Measurements from ENCODE around the gene CELF4.

Gene CELF4

GRCh38 chr18:37408676-37409265 lies 156.8 kb downstream of the CELF4 start:
- DNase-seq (ENCODE audit: low read depth) = no peak

GRCh38 chr18:37407571-37407970 lies 158.0 kb downstream of the CELF4 start:
- no peak for DNase-seq (ENCODE audit: low read depth)
- H3K4me3 ChIP-seq (ENCODE audit: low read depth, low read length) = no peak overlapping the region

More at GRCh38 chr18:37408676-37409265, 156.8 kb downstream of the CELF4 start:
- H3K4me3 ChIP-seq (ENCODE audit: low read depth, low read length) = no peak overlapping the region

GRCh38 chr18:37405772-37406171 lies 159.8 kb downstream of the CELF4 start:
- DNase-seq (ENCODE audit: low read depth) = no peak
- H3K4me3 ChIP-seq (ENCODE audit: low read depth, low read length) = no peak overlapping the region

GRCh38 chr18:37405229-37405628 lies 160.4 kb downstream of the CELF4 start:
- no peak overlapping the region for H3K4me3 ChIP-seq (ENCODE audit: low read depth, low read length)
- DNase-seq (ENCODE audit: low read depth) = no peak

GRCh38 chr18:37403788-37404187 lies 161.8 kb downstream of the CELF4 start:
- no peak overlapping the region for H3K4me3 ChIP-seq (ENCODE audit: low read depth, low read length)
- no peak for DNase-seq (ENCODE audit: low read depth)

GRCh38 chr18:37403100-37403781 lies 162.4 kb downstream of the CELF4 start:
- H3K4me3 ChIP-seq (ENCODE audit: low read depth, low read length) = no peak overlapping the region
- DNase-seq (ENCODE audit: low read depth) = peak; percentile 59

GRCh38 chr18:37402735-37403099 lies 162.9 kb downstream of the CELF4 start:
- no peak overlapping the region for H3K4me3 ChIP-seq (ENCODE audit: low read depth, low read length)
- no peak for DNase-seq (ENCODE audit: low read depth)

- H3K4me3 ChIP-seq (ENCODE audit: low read depth, low read length) = no peak overlapping the region
- DNase-seq (ENCODE audit: low read depth) = no peak
Measured at GRCh38 chr18:37400802-37401201, 164.8 kb downstream of the CELF4 start.

GRCh38 chr18:37398248-37398920 lies 167.2 kb downstream of the CELF4 start:
- no peak for DNase-seq (ENCODE audit: low read depth)
- no peak overlapping the region for H3K4me3 ChIP-seq (ENCODE audit: low read depth, low read length)

GRCh38 chr18:37397814-37398213 lies 167.8 kb downstream of the CELF4 start:
- no peak overlapping the region for H3K4me3 ChIP-seq (ENCODE audit: low read depth, low read length)
- DNase-seq (ENCODE audit: low read depth) = no peak

GRCh38 chr18:37396971-37397720 lies 168.5 kb downstream of the CELF4 start:
- DNase-seq (ENCODE audit: low read depth) = no peak
- H3K4me3 ChIP-seq (ENCODE audit: low read depth, low read length) = no peak overlapping the region

- no peak for DNase-seq (ENCODE audit: low read depth)
- no peak overlapping the region for H3K4me3 ChIP-seq (ENCODE audit: low read depth, low read length)
Measured at GRCh38 chr18:37395631-37396030, 170.0 kb downstream of the CELF4 start.

GRCh38 chr18:37395138-37395537 lies 170.5 kb downstream of the CELF4 start:
- H3K4me3 ChIP-seq (ENCODE audit: low read depth, low read length) = no peak overlapping the region
- no peak for DNase-seq (ENCODE audit: low read depth)

GRCh38 chr18:37394610-37394965 lies 171.0 kb downstream of the CELF4 start:
- DNase-seq (ENCODE audit: low read depth) = no peak
- H3K4me3 ChIP-seq (ENCODE audit: low read depth, low read length) = peak overlapping the region; percentile 45

- peak overlapping the region; percentile 45 for H3K4me3 ChIP-seq (ENCODE audit: low read depth, low read length)
Measured at GRCh38 chr18:37393945-37394609, 171.5 kb downstream of the CELF4 start.

GRCh38 chr18:37393221-37393827 lies 172.3 kb downstream of the CELF4 start:
- DNase-seq (ENCODE audit: low read depth) = no peak
- peak overlapping the region; percentile 45 for H3K4me3 ChIP-seq (ENCODE audit: low read depth, low read length)

More at GRCh38 chr18:37393945-37394609, 171.5 kb downstream of the CELF4 start:
- DNase-seq (ENCODE audit: low read depth) = peak; percentile 23

GRCh38 chr18:37392648-37393047 lies 172.9 kb downstream of the CELF4 start:
- DNase-seq (ENCODE audit: low read depth) = no peak
- no peak overlapping the region for H3K4me3 ChIP-seq (ENCODE audit: low read depth, low read length)

- H3K4me3 ChIP-seq (ENCODE audit: low read depth, low read length) = no peak overlapping the region
- no peak for DNase-seq (ENCODE audit: low read depth)
Measured at GRCh38 chr18:37391698-37392548, 173.7 kb downstream of the CELF4 start.
